Measurements from ENCODE around the gene ZNF470.

DNA sequence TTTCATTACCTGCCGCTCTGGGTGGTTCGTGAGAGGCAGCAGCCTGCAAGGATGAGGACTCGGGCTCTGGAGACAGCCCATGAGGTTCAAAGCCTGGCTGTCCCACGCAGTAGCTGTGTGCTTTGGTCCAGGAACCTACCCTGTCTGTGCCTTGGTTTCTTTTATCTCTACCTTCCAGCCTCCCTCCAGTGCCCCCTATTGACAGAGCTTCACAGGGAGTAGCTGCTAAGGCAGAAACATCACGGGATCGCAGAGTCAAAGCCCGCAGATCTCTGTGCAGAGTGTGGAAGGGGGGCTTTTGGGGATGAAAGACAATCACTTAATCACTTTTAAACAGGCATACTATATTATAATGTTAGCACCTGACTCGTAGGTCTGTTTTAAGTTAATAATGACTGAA lies 44.0 kb downstream of the ZNF470 start:
- TF ChIP-seq, protein P1, sequence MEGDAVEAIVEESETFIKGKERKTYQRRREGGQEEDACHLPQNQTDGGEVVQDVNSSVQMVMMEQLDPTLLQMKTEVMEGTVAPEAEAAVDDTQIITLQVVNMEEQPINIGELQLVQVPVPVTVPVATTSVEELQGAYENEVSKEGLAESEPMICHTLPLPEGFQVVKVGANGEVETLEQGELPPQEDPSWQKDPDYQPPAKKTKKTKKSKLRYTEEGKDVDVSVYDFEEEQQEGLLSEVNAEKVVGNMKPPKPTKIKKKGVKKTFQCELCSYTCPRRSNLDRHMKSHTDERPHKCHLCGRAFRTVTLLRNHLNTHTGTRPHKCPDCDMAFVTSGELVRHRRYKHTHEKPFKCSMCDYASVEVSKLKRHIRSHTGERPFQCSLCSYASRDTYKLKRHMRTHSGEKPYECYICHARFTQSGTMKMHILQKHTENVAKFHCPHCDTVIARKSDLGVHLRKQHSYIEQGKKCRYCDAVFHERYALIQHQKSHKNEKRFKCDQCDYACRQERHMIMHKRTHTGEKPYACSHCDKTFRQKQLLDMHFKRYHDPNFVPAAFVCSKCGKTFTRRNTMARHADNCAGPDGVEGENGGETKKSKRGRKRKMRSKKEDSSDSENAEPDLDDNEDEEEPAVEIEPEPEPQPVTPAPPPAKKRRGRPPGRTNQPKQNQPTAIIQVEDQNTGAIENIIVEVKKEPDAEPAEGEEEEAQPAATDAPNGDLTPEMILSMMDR (tag by site-specific recombination; IDR thresholded peaks at IDR 0.05): no peak
- TF ChIP-seq, protein P2, sequence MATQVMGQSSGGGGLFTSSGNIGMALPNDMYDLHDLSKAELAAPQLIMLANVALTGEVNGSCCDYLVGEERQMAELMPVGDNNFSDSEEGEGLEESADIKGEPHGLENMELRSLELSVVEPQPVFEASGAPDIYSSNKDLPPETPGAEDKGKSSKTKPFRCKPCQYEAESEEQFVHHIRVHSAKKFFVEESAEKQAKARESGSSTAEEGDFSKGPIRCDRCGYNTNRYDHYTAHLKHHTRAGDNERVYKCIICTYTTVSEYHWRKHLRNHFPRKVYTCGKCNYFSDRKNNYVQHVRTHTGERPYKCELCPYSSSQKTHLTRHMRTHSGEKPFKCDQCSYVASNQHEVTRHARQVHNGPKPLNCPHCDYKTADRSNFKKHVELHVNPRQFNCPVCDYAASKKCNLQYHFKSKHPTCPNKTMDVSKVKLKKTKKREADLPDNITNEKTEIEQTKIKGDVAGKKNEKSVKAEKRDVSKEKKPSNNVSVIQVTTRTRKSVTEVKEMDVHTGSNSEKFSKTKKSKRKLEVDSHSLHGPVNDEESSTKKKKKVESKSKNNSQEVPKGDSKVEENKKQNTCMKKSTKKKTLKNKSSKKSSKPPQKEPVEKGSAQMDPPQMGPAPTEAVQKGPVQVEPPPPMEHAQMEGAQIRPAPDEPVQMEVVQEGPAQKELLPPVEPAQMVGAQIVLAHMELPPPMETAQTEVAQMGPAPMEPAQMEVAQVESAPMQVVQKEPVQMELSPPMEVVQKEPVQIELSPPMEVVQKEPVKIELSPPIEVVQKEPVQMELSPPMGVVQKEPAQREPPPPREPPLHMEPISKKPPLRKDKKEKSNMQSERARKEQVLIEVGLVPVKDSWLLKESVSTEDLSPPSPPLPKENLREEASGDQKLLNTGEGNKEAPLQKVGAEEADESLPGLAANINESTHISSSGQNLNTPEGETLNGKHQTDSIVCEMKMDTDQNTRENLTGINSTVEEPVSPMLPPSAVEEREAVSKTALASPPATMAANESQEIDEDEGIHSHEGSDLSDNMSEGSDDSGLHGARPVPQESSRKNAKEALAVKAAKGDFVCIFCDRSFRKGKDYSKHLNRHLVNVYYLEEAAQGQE (tag by site-specific recombination; IDR thresholded peaks at IDR 0.05): no peak
- TF ChIP-seq, protein P3, sequence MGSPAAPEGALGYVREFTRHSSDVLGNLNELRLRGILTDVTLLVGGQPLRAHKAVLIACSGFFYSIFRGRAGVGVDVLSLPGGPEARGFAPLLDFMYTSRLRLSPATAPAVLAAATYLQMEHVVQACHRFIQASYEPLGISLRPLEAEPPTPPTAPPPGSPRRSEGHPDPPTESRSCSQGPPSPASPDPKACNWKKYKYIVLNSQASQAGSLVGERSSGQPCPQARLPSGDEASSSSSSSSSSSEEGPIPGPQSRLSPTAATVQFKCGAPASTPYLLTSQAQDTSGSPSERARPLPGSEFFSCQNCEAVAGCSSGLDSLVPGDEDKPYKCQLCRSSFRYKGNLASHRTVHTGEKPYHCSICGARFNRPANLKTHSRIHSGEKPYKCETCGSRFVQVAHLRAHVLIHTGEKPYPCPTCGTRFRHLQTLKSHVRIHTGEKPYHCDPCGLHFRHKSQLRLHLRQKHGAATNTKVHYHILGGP (tag by site-specific recombination; IDR thresholded peaks at IDR 0.05): no peak
- TF ChIP-seq, protein P4, sequence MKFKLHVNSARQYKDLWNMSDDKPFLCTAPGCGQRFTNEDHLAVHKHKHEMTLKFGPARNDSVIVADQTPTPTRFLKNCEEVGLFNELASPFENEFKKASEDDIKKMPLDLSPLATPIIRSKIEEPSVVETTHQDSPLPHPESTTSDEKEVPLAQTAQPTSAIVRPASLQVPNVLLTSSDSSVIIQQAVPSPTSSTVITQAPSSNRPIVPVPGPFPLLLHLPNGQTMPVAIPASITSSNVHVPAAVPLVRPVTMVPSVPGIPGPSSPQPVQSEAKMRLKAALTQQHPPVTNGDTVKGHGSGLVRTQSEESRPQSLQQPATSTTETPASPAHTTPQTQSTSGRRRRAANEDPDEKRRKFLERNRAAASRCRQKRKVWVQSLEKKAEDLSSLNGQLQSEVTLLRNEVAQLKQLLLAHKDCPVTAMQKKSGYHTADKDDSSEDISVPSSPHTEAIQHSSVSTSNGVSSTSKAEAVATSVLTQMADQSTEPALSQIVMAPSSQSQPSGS (tag by site-specific recombination; IDR thresholded peaks at IDR 0.05; ENCODE audit: low read depth): no peak
- no peak for TF ChIP-seq ZNF660 (tag by site-specific recombination; IDR thresholded peaks at IDR 0.05)
- no peak for TF ChIP-seq ZNF48 (tag by site-specific recombination; IDR thresholded peaks at IDR 0.05)
- no peak for TF ChIP-seq SALL2 (tag by site-specific recombination; IDR thresholded peaks at IDR 0.05; ENCODE audit: borderline replicate concordance)
- TF ChIP-seq, protein P5, sequence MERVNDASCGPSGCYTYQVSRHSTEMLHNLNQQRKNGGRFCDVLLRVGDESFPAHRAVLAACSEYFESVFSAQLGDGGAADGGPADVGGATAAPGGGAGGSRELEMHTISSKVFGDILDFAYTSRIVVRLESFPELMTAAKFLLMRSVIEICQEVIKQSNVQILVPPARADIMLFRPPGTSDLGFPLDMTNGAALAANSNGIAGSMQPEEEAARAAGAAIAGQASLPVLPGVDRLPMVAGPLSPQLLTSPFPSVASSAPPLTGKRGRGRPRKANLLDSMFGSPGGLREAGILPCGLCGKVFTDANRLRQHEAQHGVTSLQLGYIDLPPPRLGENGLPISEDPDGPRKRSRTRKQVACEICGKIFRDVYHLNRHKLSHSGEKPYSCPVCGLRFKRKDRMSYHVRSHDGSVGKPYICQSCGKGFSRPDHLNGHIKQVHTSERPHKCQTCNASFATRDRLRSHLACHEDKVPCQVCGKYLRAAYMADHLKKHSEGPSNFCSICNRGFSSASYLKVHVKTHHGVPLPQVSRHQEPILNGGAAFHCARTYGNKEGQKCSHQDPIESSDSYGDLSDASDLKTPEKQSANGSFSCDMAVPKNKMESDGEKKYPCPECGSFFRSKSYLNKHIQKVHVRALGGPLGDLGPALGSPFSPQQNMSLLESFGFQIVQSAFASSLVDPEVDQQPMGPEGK (tag by site-specific recombination; IDR thresholded peaks at IDR 0.05): no peak

Measured in HEK293 (cell line).